ENCODE data around the gene FLNB.

- no peak for TF ChIP-seq SRF (IDR thresholded peaks at IDR 0.05; ENCODE audit: low read depth, low read length)
- no peak for TF ChIP-seq CTCF (IDR thresholded peaks at IDR 0.05; ENCODE audit: control extremely low read depth in 1 of 3, insufficient read depth in 1 of 3, low read depth in 1 of 3, low read length in 3 of 3)
- no peak for TF ChIP-seq CEBPB (IDR thresholded peaks at IDR 0.05; ENCODE audit: low read depth, low read length)
- no peak for TF ChIP-seq YY1 (IDR thresholded peaks at IDR 0.05; ENCODE audit: low read depth, low read length)
- no peak for TF ChIP-seq CBX5 (IDR thresholded peaks at IDR 0.05; ENCODE audit: low read depth, low read length)
- TF ChIP-seq SIN3A (conservative IDR thresholded peaks at IDR 0.05 in 1 of 2, IDR thresholded peaks at IDR 0.05 in 1 of 2; ENCODE audit: low read depth in 1 of 2, low read length in 2 of 2) = no peak
- no peak for TF ChIP-seq EZH2 (IDR thresholded peaks at IDR 0.05; ENCODE audit: low read depth, low read length, severe bottlenecking)
These were observed 35.6 kb upstream of the FLNB start for GRCh38 chr3:57972531-57973111.
